IPS-18c (cell line): ENCODE results near the gene ZNF738.
"Not testable (repeated sequence)": the region's sequence is repeated elsewhere in the genome, so short reads cannot be mapped to it uniquely, and the experiment has no call there.

Experiments
- H3K4me3 ChIP-seq: 2 replicates; pipeline ENCODE4 v1.7.0; 2013; ENCODE audit warnings: low read depth, mild to moderate bottlenecking, low read length, moderate library complexity; ENCODE audit not compliant: insufficient read depth
- H3K9me3 ChIP-seq: one replicate; pipeline ENCODE4 v1.6.1; 2013; ENCODE audit warnings: mild to moderate bottlenecking, low read length, moderate library complexity; ENCODE audit not compliant: control insufficient read depth, insufficient read depth

ZNF738 gene

DNA sequence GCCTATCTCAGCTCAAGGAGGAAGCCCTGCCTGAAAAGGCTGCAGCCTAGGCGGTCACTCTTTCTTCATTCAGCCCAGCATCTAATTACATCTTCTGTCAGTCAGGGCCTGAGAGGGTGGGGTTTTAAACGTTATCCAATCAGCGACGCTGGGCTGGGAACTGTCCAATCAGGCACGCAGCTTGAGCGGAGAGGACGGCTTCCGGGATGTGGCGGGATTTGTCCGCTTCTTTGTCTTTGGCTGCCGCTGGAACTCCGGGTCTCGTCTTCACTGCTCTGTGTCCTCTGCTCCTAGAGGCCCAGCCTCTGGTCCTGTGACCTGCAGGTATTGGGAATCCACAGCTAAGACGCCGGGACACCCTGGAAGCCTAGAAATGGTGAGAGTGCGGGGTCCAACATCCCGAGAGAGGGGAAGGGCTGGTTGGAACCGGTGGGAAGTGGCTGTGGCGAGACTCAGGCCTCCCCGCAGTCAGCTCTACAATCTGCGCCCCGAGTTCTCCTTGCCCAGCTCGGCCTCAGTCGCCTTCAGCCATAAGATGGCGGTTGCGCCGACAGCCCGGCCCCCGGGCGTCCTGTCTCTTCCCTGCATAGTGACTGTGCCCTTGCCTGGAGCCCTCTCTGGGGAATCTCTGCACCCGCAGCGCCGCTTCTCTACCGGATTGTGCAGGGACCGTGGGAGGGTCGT, at the start of gene ZNF738:
Gene ZNF738 (plus strand): TSS at position 233 of the 684 bp plus-strand sequence. CDS start 141 bp downstream, at position 374.
- H3K9me3 ChIP-seq = no peaks in the 10 kb centered on the region
- peak within 1 kb of the TSS; percentile 79 for H3K4me3 ChIP-seq

DNA sequence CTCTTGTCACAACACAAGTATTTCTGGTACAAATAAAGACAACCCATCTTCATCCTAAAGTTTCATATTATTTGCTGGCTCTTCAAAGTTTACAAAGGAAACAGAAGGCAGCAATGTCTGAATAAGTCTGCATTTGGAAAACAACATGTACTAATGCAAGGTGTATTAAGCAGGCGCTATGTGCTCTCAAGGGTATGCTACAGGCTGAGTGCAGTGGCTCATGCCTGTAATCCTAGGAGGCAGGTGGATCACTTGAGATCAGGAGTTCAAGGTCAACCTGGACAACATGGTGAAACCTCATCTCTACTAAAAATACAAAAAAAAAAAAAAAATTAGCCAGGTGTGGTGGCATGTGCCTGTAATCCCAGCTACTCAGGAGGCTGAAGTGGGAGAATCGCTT, 46.0 kb upstream of the ZNF738 start:
- H3K9me3 ChIP-seq = not testable (repeated sequence)

GRCh38 chr19:21314676-21315075, 44.1 kb upstream of the ZNF738 start:
- H3K9me3 ChIP-seq = no peaks in the 10 kb centered on the region
- no peak overlapping the region for H3K4me3 ChIP-seq

More for the DNA sequence above, 46.0 kb upstream of the ZNF738 start:
- H3K4me3 ChIP-seq = not testable (repeated sequence)

DNA sequence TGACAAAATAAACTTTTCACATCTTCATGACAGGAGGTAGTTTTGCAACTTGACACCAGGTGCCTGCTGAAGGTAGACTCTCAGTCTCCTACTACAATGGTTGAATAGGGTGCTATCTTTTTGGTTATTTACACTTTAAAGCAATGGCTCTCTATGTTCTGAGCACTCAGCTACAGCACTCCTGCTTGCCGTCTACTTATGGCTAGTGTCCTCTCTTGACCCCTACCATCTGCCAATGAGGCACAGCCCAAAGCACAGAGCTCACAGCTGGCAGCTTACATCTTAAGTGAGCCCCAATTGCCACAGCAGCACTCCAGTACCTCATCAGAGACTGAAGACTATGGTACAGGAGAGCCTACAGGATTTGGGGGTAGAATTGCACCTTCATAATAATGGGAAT, 41.0 kb upstream of the ZNF738 start:
- Histone ChIP-seq H3K4me3 (no peak overlapping the region), H3K9me3 (no peaks in the 10 kb centered on the region)

DNA sequence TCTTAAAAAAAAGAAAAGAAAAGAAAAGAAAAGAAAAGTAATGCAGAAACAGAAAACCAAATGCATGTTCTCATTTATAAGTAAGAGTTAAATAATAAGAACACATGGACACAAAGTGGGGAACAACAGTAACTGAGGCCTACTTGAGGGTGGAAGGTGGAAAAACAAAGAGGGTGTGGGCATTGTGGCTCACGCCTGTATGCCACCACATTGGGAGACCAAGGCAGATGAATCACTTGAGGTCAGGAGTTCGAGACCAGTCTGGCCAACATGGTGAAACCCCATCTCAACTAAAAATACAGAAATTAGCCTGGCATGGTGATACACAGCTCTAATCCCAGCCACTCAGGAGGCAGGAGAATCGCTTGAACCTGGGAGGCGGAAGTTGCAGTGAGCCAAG, 37.7 kb upstream of the ZNF738 start:
- Histone ChIP-seq H3K4me3 (no peak overlapping the region), H3K9me3 (no peaks in the 10 kb centered on the region)

- Histone ChIP-seq H3K4me3 (no peak overlapping the region), H3K9me3 (no peaks in the 10 kb centered on the region)
These were observed 36.8 kb upstream of the ZNF738 start for GRCh38 chr19:21321996-21322395.

- Histone ChIP-seq H3K4me3 (no peak overlapping the region), H3K9me3 (no peaks in the 10 kb centered on the region)
These were observed 36.3 kb upstream of the ZNF738 start for GRCh38 chr19:21322528-21322927.

DNA sequence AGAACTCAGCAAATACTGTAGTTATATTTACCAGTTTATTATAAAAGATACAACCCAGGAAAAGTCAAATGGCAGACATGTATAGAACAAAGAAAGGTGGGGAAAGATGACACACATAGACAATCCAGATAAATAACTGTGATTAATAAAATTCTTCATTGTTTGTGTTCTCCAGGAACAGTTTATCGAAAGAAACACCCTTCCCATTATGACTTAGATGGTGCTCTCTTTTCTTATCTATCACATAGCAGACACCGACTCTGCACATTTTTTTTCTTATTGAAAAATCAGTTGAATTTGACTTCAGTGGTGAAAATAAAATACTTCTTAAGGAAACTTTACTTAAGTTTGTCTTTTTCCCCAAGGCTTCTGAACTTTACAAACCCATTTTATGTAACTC, 35.8 kb upstream of the ZNF738 start:
- H3K4me3 ChIP-seq = no peak overlapping the region
- no peaks in the 10 kb centered on the region for H3K9me3 ChIP-seq

- H3K4me3 ChIP-seq = no peak overlapping the region
- H3K9me3 ChIP-seq = no peaks in the 10 kb centered on the region
These were observed 32.6 kb upstream of the ZNF738 start for GRCh38 chr19:21326169-21326568.

DNA sequence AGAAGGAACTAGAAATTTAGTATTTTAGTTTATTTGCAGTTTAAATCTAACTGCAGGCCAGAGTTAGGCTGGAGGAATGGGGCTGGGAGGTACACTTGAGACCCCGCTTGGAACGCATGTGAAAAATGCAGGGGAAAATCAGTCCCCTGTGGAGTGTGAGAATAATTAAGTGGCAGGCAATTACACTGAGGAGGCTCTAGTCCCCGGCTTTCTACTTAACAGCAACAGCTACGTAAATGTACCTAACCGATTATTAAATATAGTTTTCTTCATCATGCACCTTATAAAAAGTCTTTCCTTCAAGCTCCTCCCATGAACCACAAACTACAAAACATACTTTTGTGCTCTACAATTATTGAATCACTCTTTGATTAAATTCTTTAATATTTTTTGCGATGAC, 30.4 kb upstream of the ZNF738 start:
- H3K9me3 ChIP-seq = peaks cover 4% of the 10 kb centered on the region
- H3K4me3 ChIP-seq = peak overlapping the region; percentile 99

DNA sequence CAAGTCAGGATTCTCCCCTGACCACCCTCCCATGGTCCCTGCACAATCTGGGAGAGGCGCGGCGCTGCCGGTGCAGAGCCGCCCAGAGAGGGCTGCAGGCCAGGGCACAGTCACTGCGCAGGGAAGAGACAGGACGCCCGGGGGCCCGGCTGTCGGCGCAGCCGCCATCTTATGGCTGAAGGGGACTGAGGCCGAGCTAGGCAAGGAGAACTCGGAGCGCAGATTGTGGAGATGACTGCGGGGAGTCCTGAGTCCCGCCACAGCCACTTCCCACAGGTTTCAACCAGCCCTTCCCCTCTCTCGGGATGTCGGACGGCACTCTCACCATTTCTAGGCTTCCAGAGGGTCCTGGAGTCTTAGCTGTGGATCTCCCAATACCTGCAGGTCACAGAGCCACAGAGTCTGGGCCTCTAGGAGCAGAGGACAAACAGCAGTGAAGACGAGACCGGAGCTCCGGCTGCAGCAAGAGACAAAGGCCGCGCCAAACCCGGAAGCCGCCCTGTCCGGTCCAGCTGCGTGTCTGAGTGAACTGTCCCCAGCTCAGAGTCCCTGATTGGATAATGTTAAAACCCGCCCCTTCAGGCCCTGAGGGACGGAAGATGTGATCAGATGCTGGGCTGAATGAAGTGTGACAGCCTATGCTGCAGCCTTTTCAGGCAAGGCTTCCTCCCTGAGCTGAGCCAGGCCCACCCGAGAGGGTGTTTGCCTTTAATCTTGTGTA, 29.8 kb upstream of the ZNF738 start, which contains the start of gene ZNF708:
Gene ZNF708 (minus strand): TSS at position 526 of the 721 bp plus-strand sequence. CDS start 198 bp downstream, at position 328.
- Histone ChIP-seq H3K9me3 (peaks cover 4% of the 10 kb centered on the region), H3K4me3 (peak within 1 kb of the TSS; percentile 99)

DNA sequence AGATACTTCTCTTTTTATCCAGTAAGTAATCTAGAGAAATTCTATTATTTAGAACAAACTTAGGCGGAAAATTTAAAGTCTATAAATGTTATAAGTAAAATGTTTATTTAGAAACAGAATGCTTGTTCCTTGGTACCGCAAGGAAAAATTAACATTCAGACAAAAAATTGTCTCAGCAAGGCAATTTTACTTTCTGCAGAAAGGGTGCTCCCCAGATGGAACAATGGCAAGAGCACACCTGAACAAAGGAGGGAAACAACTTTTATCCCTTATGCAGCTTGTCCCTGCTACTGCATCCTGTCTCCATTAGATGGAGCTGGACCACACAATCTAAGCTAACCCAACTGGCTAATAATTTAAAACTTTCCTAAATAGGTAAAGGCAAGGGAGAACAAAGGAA, 23.1 kb upstream of the ZNF738 start:
- Histone ChIP-seq H3K4me3 (no peak overlapping the region), H3K9me3 (peaks cover 4% of the 10 kb centered on the region)

- not testable (repeated sequence) for H3K4me3 ChIP-seq, H3K9me3 ChIP-seq
These were observed 14.0 kb upstream of the ZNF738 start for GRCh38 chr19:21344841-21345240.

- Histone ChIP-seq H3K9me3 (no peaks in the 10 kb centered on the region), H3K4me3 (no peak overlapping the region)
These were observed 6.0 kb upstream of the ZNF738 start for GRCh38 chr19:21352830-21353229.

- Histone ChIP-seq H3K9me3 (no peaks in the 10 kb centered on the region), H3K4me3 (no peak overlapping the region)
These were observed 3.5 kb downstream of the ZNF738 start for GRCh38 chr19:21362291-21362690.

- Histone ChIP-seq H3K9me3 (peaks cover 17% of the 10 kb centered on the region), H3K4me3 (no peak overlapping the region)
These were observed 25.3 kb downstream of the ZNF738 start for GRCh38 chr19:21383980-21384582.

DNA sequence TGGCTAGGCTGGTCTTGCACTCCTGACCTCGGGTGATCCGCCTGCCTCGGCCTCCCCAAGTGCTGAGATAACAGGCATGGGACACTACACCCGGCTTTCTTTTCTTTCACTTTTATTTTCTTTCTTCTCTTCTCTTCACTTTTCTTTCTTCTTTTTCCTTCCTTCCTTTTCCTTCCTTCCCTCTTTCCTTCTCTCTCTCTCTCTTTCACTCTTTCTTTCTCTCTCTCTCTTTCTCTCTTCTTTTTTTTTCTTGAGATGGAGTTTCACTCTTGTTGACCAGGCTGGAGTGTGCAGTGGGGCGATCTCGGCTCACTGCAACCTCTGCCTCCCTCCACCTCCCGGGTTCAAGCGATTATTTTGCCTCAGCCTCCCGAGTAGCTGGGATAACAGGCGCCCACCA, 37.3 kb downstream of the ZNF738 start:
- Histone ChIP-seq H3K4me3 (no peak overlapping the region), H3K9me3 (no peaks in the 10 kb centered on the region)
